Erythroblast (primary cell): ENCODE data around the gene KLHL3.

ENCODE experiments used
- GATA1 ChIP-seq: IDR thresholded peaks from 2 replicates; pipeline ENCODE4 v1.6.1; 2011; ENCODE audit warnings: low read depth, mild to moderate bottlenecking, control low read depth, low read length, moderate library complexity
- POLR2A ChIP-seq: IDR thresholded peaks from 2 replicates; pipeline ENCODE4 v1.6.1; 2011; ENCODE audit warnings: mild to moderate bottlenecking, low read length

GRCh38 chr5:137598399-137598798 is 137.5 kb downstream of the KLHL3 start:
- TF ChIP-seq POLR2A (no peak), GATA1 (no peak)
